Measurements from ENCODE around the gene TUFT1. TPM values are rescaled to one million over a fixed set of nuclear protein-coding genes. Genes with fewer than 3 reads are reported as not detected.
"Not testable (repeated sequence)": the region's sequence is repeated elsewhere in the genome, so short reads cannot be mapped to it uniquely, and the experiment has no call there.

Gene TUFT1
- total and polyA plus RNA-seq, 5 donors: 3.5 to 5.4 (median 4.1) TPM

- no peaks in the 10 kb centered on the region for H3K9me3 ChIP-seq (ENCODE audit: control insufficient read depth, low read length)
- 71% methylated on average over 5 of the region's 5 CpGs for WGBS
- H3K4me3 ChIP-seq (ENCODE audit: low read length): no peak overlapping the region
- ATAC-seq: no peak
- no peaks in the 10 kb centered on the region for H3K4me1 ChIP-seq (ENCODE audit: control insufficient read depth, insufficient read depth, low read length)
- H3K27ac ChIP-seq (ENCODE audit: low read length): no peak overlapping the region
- intact Hi-C loops (cut with DNase I): no loop called here
- no peaks in the 10 kb centered on the region for H3K27me3 ChIP-seq (ENCODE audit: control insufficient read depth, insufficient read depth)
- no peak for DNase-seq
Measured at GRCh38 chr1:151581451-151581850, 41.3 kb downstream of the TUFT1 start.

GRCh38 chr1:151581921-151582320, 41.8 kb downstream of the TUFT1 start:
- no peak for DNase-seq
- no peak overlapping the region for H3K4me3 ChIP-seq (ENCODE audit: low read length)
- no peaks in the 10 kb centered on the region for H3K27me3 ChIP-seq (ENCODE audit: control insufficient read depth, insufficient read depth)
- ATAC-seq: no peak
- intact Hi-C loops (cut with DNase I): no loop called here
- H3K9me3 ChIP-seq (ENCODE audit: control insufficient read depth, low read length): no peaks in the 10 kb centered on the region
- no peak overlapping the region for H3K27ac ChIP-seq (ENCODE audit: low read length)
- WGBS: 69% methylated on average over 1 of the region's 1 CpG
- H3K4me1 ChIP-seq (ENCODE audit: control insufficient read depth, insufficient read depth, low read length): no peaks in the 10 kb centered on the region

GRCh38 chr1:151583796-151584195, 43.7 kb downstream of the TUFT1 start:
- Histone ChIP-seq H3K4me1 (ENCODE audit: control insufficient read depth, insufficient read depth, low read length) (no peaks in the 10 kb centered on the region), H3K27me3 (ENCODE audit: control insufficient read depth, insufficient read depth) (no peaks in the 10 kb centered on the region), H3K4me3 (ENCODE audit: low read length) (no peak overlapping the region), H3K9me3 (ENCODE audit: control insufficient read depth, low read length) (no peaks in the 10 kb centered on the region), H3K27ac (ENCODE audit: low read length) (no peak overlapping the region)
- ATAC-seq (no peak), DNase-seq (no peak)
- WGBS: 54% methylated on average over 2 of the region's 2 CpGs
- intact Hi-C loops (cut with DNase I): no loop called here

GRCh38 chr1:151584278-151584677, 44.2 kb downstream of the TUFT1 start:
- WGBS: 67% methylated on average over 6 of the region's 6 CpGs
- peak in 1 of 2 donors; percentile 45 for ATAC-seq
- intact Hi-C loops (cut with DNase I): no loop called here

GRCh38 chr1:151584780-151585179, 44.7 kb downstream of the TUFT1 start:
- intact Hi-C loops (cut with DNase I): no loop called here
- WGBS: 61% methylated on average over 7 of the region's 7 CpGs
- H3K4me1 ChIP-seq (ENCODE audit: control insufficient read depth, insufficient read depth, low read length): no peaks in the 10 kb centered on the region
- H3K27me3 ChIP-seq (ENCODE audit: control insufficient read depth, insufficient read depth): no peaks in the 10 kb centered on the region
- DNase-seq: no peak
- H3K27ac ChIP-seq (ENCODE audit: low read length): no peak overlapping the region
- no peaks in the 10 kb centered on the region for H3K9me3 ChIP-seq (ENCODE audit: control insufficient read depth, low read length)
- ATAC-seq: no peak
- H3K4me3 ChIP-seq (ENCODE audit: low read length): no peak overlapping the region

More at GRCh38 chr1:151584278-151584677, 44.2 kb downstream of the TUFT1 start:
- no peaks in the 10 kb centered on the region for H3K4me1 ChIP-seq (ENCODE audit: control insufficient read depth, insufficient read depth, low read length)
- H3K9me3 ChIP-seq (ENCODE audit: control insufficient read depth, low read length): no peaks in the 10 kb centered on the region
- DNase-seq: no peak
- H3K27ac ChIP-seq (ENCODE audit: low read length): no peak overlapping the region
- no peak overlapping the region for H3K4me3 ChIP-seq (ENCODE audit: low read length)
- H3K27me3 ChIP-seq (ENCODE audit: control insufficient read depth, insufficient read depth): no peaks in the 10 kb centered on the region

- ATAC-seq: no peak
- intact Hi-C loops (cut with DNase I): no loop called here
- DNase-seq: no peak
- 0% methylated on average over 1 of the region's 1 CpG for WGBS
- no peaks in the 10 kb centered on the region for H3K4me1 ChIP-seq (ENCODE audit: control insufficient read depth, insufficient read depth, low read length)
- H3K27me3 ChIP-seq (ENCODE audit: control insufficient read depth, insufficient read depth): no peaks in the 10 kb centered on the region
- H3K27ac ChIP-seq (ENCODE audit: low read length): no peak overlapping the region
- no peak overlapping the region for H3K4me3 ChIP-seq (ENCODE audit: low read length)
- H3K9me3 ChIP-seq (ENCODE audit: control insufficient read depth, low read length): no peaks in the 10 kb centered on the region
Measured at GRCh38 chr1:151585622-151586021, 45.5 kb downstream of the TUFT1 start.

GRCh38 chr1:151590961-151591360, 50.9 kb downstream of the TUFT1 start:
- 84% methylated on average over 3 of the region's 3 CpGs for WGBS
- intact Hi-C loops (cut with DNase I): loop anchor here (5.0 to 10.0 kb wide), 4 partner anchors 141 to 244 kb away; partner anchors contain the start of genes C2CD4D (in 2 of the 4) and RORC (in 2 of the 4)

GRCh38 chr1:151593730-151594129, 53.6 kb downstream of the TUFT1 start:
- intact Hi-C loops (cut with DNase I): loop anchor here (5.0 to 10.0 kb wide), 4 partner anchors 139 to 241 kb away; partner anchors contain the start of genes C2CD4D (in 2 of the 4) and RORC (in 2 of the 4)
- ATAC-seq (no peak), DNase-seq (no peak)
- Histone ChIP-seq H3K9me3 (ENCODE audit: control insufficient read depth, low read length) (no peaks in the 10 kb centered on the region), H3K27me3 (ENCODE audit: control insufficient read depth, insufficient read depth) (no peaks in the 10 kb centered on the region), H3K27ac (ENCODE audit: low read length) (no peak overlapping the region), H3K4me3 (ENCODE audit: low read length) (no peak overlapping the region), H3K4me1 (ENCODE audit: control insufficient read depth, insufficient read depth, low read length) (no peaks in the 10 kb centered on the region)
- WGBS: 14% methylated on average over 9 of the region's 9 CpGs

More at GRCh38 chr1:151590961-151591360, 50.9 kb downstream of the TUFT1 start:
- Histone ChIP-seq H3K9me3 (ENCODE audit: control insufficient read depth, low read length) (no peaks in the 10 kb centered on the region), H3K27ac (ENCODE audit: low read length) (no peak overlapping the region), H3K4me1 (ENCODE audit: control insufficient read depth, insufficient read depth, low read length) (no peaks in the 10 kb centered on the region), H3K27me3 (ENCODE audit: control insufficient read depth, insufficient read depth) (no peaks in the 10 kb centered on the region), H3K4me3 (ENCODE audit: low read length) (no peak overlapping the region)
- no peak for DNase-seq
- ATAC-seq: no peak

GRCh38 chr1:151594143-151594625, 54.1 kb downstream of the TUFT1 start:
- H3K9me3 ChIP-seq (ENCODE audit: control insufficient read depth, low read length): no peaks in the 10 kb centered on the region
- intact Hi-C loops (cut with DNase I): loop anchor here (5.0 to 10.0 kb wide), 4 partner anchors 138 to 241 kb away; partner anchors contain the start of genes C2CD4D (in 2 of the 4) and RORC (in 2 of the 4)
- no peak overlapping the region for H3K4me3 ChIP-seq (ENCODE audit: low read length)
- 10% methylated on average over 12 of the region's 12 CpGs for WGBS
- peak; percentile 68 to 91 (median 85) for DNase-seq
- H3K27ac ChIP-seq (ENCODE audit: low read length): no peak overlapping the region
- no peaks in the 10 kb centered on the region for H3K27me3 ChIP-seq (ENCODE audit: control insufficient read depth, insufficient read depth)
- H3K4me1 ChIP-seq (ENCODE audit: control insufficient read depth, insufficient read depth, low read length): no peaks in the 10 kb centered on the region
- ATAC-seq: peak; percentile 50 to 73

- H3K27ac ChIP-seq (ENCODE audit: low read length): no peak overlapping the region
- H3K4me3 ChIP-seq (ENCODE audit: low read length): no peak overlapping the region
- no peaks in the 10 kb centered on the region for H3K4me1 ChIP-seq (ENCODE audit: control insufficient read depth, insufficient read depth, low read length)
- 87% methylated on average over 5 of the region's 5 CpGs for WGBS
- no peaks in the 10 kb centered on the region for H3K27me3 ChIP-seq (ENCODE audit: control insufficient read depth, insufficient read depth)
- no peak for ATAC-seq
- DNase-seq: no peak
- intact Hi-C loops (cut with DNase I): loop anchor here in 3 of 4 donors (10.0 kb wide), 2 partner anchors 138 to 238 kb away; partner anchors contain the start of genes C2CD4D (in 2 of the 3) and RORC (in 2 of the 3)
- no peaks in the 10 kb centered on the region for H3K9me3 ChIP-seq (ENCODE audit: control insufficient read depth, low read length)
Measured at GRCh38 chr1:151596166-151596953, 56.3 kb downstream of the TUFT1 start.

GRCh38 chr1:151602550-151602949, 62.4 kb downstream of the TUFT1 start:
- 78% methylated on average over 5 of the region's 5 CpGs for WGBS
- not testable (repeated sequence) for H3K4me3 ChIP-seq (ENCODE audit: low read length); ATAC-seq; DNase-seq; H3K27me3 ChIP-seq (ENCODE audit: control insufficient read depth, insufficient read depth); H3K4me1 ChIP-seq (ENCODE audit: control insufficient read depth, insufficient read depth, low read length); H3K27ac ChIP-seq (ENCODE audit: low read length); H3K9me3 ChIP-seq (ENCODE audit: control insufficient read depth, low read length)
- intact Hi-C loops (cut with DNase I): loop anchor here in 1 of 4 donors (10.0 kb wide), 1 partner anchor 62 kb away; no protein-coding TSS in a partner anchor

All from right cardiac atrium (tissue), 5 donors.